WTC11 (cell line): ENCODE results near the gene NBEA. TPM values are rescaled to one million over a fixed set of nuclear protein-coding genes. Genes with fewer than 3 reads are reported as not detected.

Experiments
- ATAC-seq: fragments of 200-7000 bp; cut with Tn5 transposase; 2 replicates; pipeline ENCODE4 v1.10.0; 2021; ENCODE audit warnings: mild to moderate bottlenecking, moderate library complexity
- CTCF ChIA-PET: fragments of 300-600 bp; sonication (Branson Sonifier 250); formaldehyde crosslinking; loops from one replicate; lab custom pipeline; 2021; ENCODE audit warnings: antibody characterized with exemption; lab: Charles Lee
- POLR2A ChIA-PET: fragments of 350-600 bp; sonication (Branson Sonifier 250); formaldehyde crosslinking; loops from one replicate; lab custom pipeline; 2021; ENCODE audit warnings: antibody characterized with exemption; lab: Charles Lee
- DNase-seq: peaks from one replicate; pipeline ENCODE4 v3.0.0; 2021; ENCODE audit warnings: low spot score
- H3K27ac Mint-ChIP-seq: 2 replicates; pipeline ENCODE4 v1.8.0; 2021; ENCODE audit warnings: mixed read lengths
- H3K27me3 Mint-ChIP-seq: 2 replicates; pipeline ENCODE4 v1.8.0; 2021; ENCODE audit warnings: low read depth, mild to moderate bottlenecking, moderate library complexity, mixed read lengths
- H3K36me3 Mint-ChIP-seq: 2 replicates; pipeline ENCODE4 v1.8.0; 2021; ENCODE audit warnings: mixed read lengths
- H3K4me1 Mint-ChIP-seq: 2 replicates; pipeline ENCODE4 v1.8.0; 2022; ENCODE audit warnings: mixed read lengths
- H3K4me3 Mint-ChIP-seq: 2 replicates; pipeline ENCODE4 v1.8.0; 2021; ENCODE audit warnings: mild to moderate bottlenecking, moderate library complexity, mixed read lengths
- H3K9me3 Mint-ChIP-seq: 2 replicates; pipeline ENCODE4 v1.8.0; 2021; ENCODE audit warnings: mixed read lengths
- EMX1 ChIP-seq: fragments of 250-450 bp; sonication (Bioruptor Pico); IDR thresholded peaks from 2 replicates; pipeline ENCODE4 v1.8.0; 2021; ENCODE audit warnings: mild to moderate bottlenecking
- ESRRA ChIP-seq: sonication (generic); formaldehyde crosslinking; IDR thresholded peaks from 2 replicates; pipeline ENCODE4 v1.8.1; 2022; ENCODE audit warnings: mild to moderate bottlenecking, missing genetic modification reagents, borderline replicate concordance
- ETV6 ChIP-seq: sonication (generic); formaldehyde crosslinking; IDR thresholded peaks from 2 replicates; pipeline ENCODE4 v1.8.1; 2022; ENCODE audit warnings: mild to moderate bottlenecking, missing genetic modification reagents
- FOXK1 ChIP-seq: sonication (generic); formaldehyde crosslinking; IDR thresholded peaks from 2 replicates; pipeline ENCODE4 v1.8.0; 2022; ENCODE audit warnings: mild to moderate bottlenecking, moderate library complexity, missing genetic modification reagents
- FOXP4 ChIP-seq: sonication (generic); formaldehyde crosslinking; IDR thresholded peaks from 2 replicates; pipeline ENCODE4 v1.8.0; 2022; ENCODE audit warnings: mild to moderate bottlenecking, missing genetic modification reagents
- GTF2I ChIP-seq: fragments of 250-450 bp; sonication (Bioruptor Pico); conservative IDR thresholded peaks from 2 replicates; pipeline ENCODE4 v1.4.0; 2021; ENCODE audit warnings: mild to moderate bottlenecking
- HMGA2 ChIP-seq: fragments of 250-450 bp; sonication (Bioruptor Pico); IDR thresholded peaks from 2 replicates; pipeline ENCODE4 v1.4.0; 2021; ENCODE audit warnings: mild to moderate bottlenecking, moderate library complexity
- HMGXB4 ChIP-seq: sonication (generic); formaldehyde crosslinking; IDR thresholded peaks from 2 replicates; pipeline ENCODE4 v1.8.1; 2023; ENCODE audit warnings: mild to moderate bottlenecking, moderate library complexity, missing genetic modification reagents
- MXD4 ChIP-seq: fragments of 250-450 bp; sonication (Bioruptor Pico); IDR thresholded peaks from 2 replicates; pipeline ENCODE4 v1.8.0; 2021; ENCODE audit warnings: mild to moderate bottlenecking, moderate library complexity, borderline replicate concordance
- NFE2L1 ChIP-seq: sonication (generic); formaldehyde crosslinking; IDR thresholded peaks from 2 replicates; pipeline ENCODE4 v1.8.1; 2023; ENCODE audit warnings: missing genetic modification reagents
- NFYB ChIP-seq: sonication (generic); formaldehyde crosslinking; conservative IDR thresholded peaks from 2 replicates; pipeline ENCODE4 v1.8.0; 2022; ENCODE audit warnings: low read depth, missing genetic modification reagents
- OVOL2 ChIP-seq: fragments of 250-450 bp; sonication (Bioruptor Pico); IDR thresholded peaks from 2 replicates; pipeline ENCODE4 v1.9.0; 2021; ENCODE audit warnings: mild to moderate bottlenecking, borderline replicate concordance
- TCF7 ChIP-seq: sonication (generic); formaldehyde crosslinking; IDR thresholded peaks from 2 replicates; pipeline ENCODE4 v1.8.0; 2022; ENCODE audit warnings: mild to moderate bottlenecking, low read depth, missing genetic modification reagents, moderate library complexity
- TEAD1 ChIP-seq: sonication (generic); formaldehyde crosslinking; IDR thresholded peaks from 2 replicates; pipeline ENCODE4 v1.8.0; 2022; ENCODE audit warnings: mild to moderate bottlenecking, missing genetic modification reagents
- ZNF416 ChIP-seq: fragments of 250-450 bp; sonication (Bioruptor Pico); IDR thresholded peaks from 2 replicates; pipeline ENCODE4 v1.9.0; 2021; ENCODE audit warnings: mild to moderate bottlenecking, inconsistent platforms
- ZNF425 ChIP-seq: fragments of 250-450 bp; sonication (Bioruptor Pico); conservative IDR thresholded peaks from 2 replicates; pipeline ENCODE4 v1.9.0; 2021; ENCODE audit warnings: mild to moderate bottlenecking
- total RNA-seq: library from RNA; stranded (reverse); gene quantifications from 3 replicates; pipeline ENCODE4 v1.2.3, GENCODE V29; 2021
- TF ChIP-seq, protein P1 (sequence below): fragments of 250-450 bp; sonication (Bioruptor Pico); IDR thresholded peaks from 2 replicates; pipeline ENCODE4 v1.9.0; 2021; ENCODE audit warnings: mild to moderate bottlenecking, borderline replicate concordance
- TF ChIP-seq, protein P2 (sequence below): sonication (generic); formaldehyde crosslinking; IDR thresholded peaks from 2 replicates; pipeline ENCODE4 v1.8.0; 2023; ENCODE audit warnings: missing genetic modification reagents

NBEA gene
- total RNA-seq, 1 experiment from 2014 or later = 20.9 TPM

DNA sequence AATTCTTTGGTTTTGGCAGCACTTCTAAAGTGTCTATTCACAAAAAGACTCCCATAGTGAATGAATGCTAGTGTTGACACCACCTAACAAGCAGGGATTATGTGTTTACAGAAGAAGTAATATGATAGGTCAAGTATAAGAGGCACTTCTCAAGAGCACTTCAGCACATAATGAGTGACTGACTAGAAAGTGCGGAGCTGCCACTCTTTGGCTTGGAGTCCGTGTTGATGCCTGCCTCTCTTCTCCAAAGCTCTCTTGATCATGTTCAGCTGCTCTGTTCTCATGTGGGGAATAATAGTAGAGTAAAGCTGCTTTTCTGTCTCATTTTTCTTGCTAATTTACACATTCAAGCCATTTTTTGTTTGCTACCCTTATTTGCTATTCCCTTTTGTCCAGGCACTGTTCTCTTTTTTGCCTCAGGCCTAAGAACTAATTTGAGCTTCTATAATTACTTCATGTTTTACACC lies 557.2 kb downstream of the NBEA start:
- TF ChIP-seq ZNF425 = no peak
- no peak for TF ChIP-seq HMGXB4 (CRISPR knock-in tag)
- no peak for TF ChIP-seq TEAD1 (CRISPR knock-in tag)
- TF ChIP-seq, protein P1, sequence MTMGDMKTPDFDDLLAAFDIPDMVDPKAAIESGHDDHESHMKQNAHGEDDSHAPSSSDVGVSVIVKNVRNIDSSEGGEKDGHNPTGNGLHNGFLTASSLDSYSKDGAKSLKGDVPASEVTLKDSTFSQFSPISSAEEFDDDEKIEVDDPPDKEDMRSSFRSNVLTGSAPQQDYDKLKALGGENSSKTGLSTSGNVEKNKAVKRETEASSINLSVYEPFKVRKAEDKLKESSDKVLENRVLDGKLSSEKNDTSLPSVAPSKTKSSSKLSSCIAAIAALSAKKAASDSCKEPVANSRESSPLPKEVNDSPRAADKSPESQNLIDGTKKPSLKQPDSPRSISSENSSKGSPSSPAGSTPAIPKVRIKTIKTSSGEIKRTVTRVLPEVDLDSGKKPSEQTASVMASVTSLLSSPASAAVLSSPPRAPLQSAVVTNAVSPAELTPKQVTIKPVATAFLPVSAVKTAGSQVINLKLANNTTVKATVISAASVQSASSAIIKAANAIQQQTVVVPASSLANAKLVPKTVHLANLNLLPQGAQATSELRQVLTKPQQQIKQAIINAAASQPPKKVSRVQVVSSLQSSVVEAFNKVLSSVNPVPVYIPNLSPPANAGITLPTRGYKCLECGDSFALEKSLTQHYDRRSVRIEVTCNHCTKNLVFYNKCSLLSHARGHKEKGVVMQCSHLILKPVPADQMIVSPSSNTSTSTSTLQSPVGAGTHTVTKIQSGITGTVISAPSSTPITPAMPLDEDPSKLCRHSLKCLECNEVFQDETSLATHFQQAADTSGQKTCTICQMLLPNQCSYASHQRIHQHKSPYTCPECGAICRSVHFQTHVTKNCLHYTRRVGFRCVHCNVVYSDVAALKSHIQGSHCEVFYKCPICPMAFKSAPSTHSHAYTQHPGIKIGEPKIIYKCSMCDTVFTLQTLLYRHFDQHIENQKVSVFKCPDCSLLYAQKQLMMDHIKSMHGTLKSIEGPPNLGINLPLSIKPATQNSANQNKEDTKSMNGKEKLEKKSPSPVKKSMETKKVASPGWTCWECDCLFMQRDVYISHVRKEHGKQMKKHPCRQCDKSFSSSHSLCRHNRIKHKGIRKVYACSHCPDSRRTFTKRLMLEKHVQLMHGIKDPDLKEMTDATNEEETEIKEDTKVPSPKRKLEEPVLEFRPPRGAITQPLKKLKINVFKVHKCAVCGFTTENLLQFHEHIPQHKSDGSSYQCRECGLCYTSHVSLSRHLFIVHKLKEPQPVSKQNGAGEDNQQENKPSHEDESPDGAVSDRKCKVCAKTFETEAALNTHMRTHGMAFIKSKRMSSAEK (CRISPR knock-in tag) = no peak
- no peak for TF ChIP-seq EMX1 (CRISPR knock-in tag)
- no peak for TF ChIP-seq ZNF416 (CRISPR knock-in tag)
- no peak for TF ChIP-seq FOXP4 (CRISPR knock-in tag)
- no peak for TF ChIP-seq FOXK1 (CRISPR knock-in tag)
- no peak for TF ChIP-seq GTF2I
- no peak for TF ChIP-seq NFE2L1 (CRISPR knock-in tag)
- TF ChIP-seq ESRRA (CRISPR knock-in tag) = no peak
- TF ChIP-seq NFYB (CRISPR knock-in tag) = no peak
- no peak for TF ChIP-seq MXD4 (CRISPR knock-in tag)
- TF ChIP-seq ETV6 (CRISPR knock-in tag) = no peak
- TF ChIP-seq TCF7 (CRISPR knock-in tag) = no peak
- no peak for TF ChIP-seq OVOL2
- TF ChIP-seq, protein P2, sequence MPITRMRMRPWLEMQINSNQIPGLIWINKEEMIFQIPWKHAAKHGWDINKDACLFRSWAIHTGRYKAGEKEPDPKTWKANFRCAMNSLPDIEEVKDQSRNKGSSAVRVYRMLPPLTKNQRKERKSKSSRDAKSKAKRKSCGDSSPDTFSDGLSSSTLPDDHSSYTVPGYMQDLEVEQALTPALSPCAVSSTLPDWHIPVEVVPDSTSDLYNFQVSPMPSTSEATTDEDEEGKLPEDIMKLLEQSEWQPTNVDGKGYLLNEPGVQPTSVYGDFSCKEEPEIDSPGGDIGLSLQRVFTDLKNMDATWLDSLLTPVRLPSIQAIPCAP (CRISPR knock-in tag) = no peak
- no peak for TF ChIP-seq HMGA2 (CRISPR knock-in tag)
- Mint-ChIP-seq H3K27ac (no peak overlapping the region), H3K27me3 (no peaks in the 10 kb centered on the region), H3K4me3 (no peak overlapping the region), H3K9me3 (no peaks in the 10 kb centered on the region), H3K36me3 (no peaks in the 10 kb centered on the region), H3K4me1 (peaks cover 5% of the 10 kb centered on the region; the same call in 1 of the 2 replicates)
- POLR2A ChIA-PET = no interaction called here
- DNase-seq = no peak
- no peak for ATAC-seq
- CTCF ChIA-PET = no interaction called here
